H1 (cell line): ENCODE results near the gene SCPEP1.

Experiments used
- BRCA1 ChIP-seq: IDR thresholded peaks from 2 replicates; pipeline ENCODE4 v1.6.1; 2012; ENCODE audit warnings: low read depth, low read length, improper control_type of control experiment
- CBX8 ChIP-seq: fragments of 300-800, 300-1000 bp; sonication (generic); IDR thresholded peaks from 2 replicates; pipeline ENCODE4 v1.7.1; 2016; ENCODE audit warnings: low read depth, low read length, borderline replicate concordance
- CEBPB ChIP-seq: IDR thresholded peaks from 2 replicates; pipeline ENCODE4 v1.6.1; 2012; ENCODE audit warnings: low read depth, low read length
- CHD2 ChIP-seq: IDR thresholded peaks from 2 replicates; pipeline ENCODE4 v1.6.1; 2012; ENCODE audit warnings: low read length, improper control_type of control experiment
- CREB1 ChIP-seq: IDR thresholded peaks from 2 replicates; pipeline ENCODE4 v1.6.1; 2012; ENCODE audit warnings: inconsistent platforms
- JUN ChIP-seq: IDR thresholded peaks from 2 replicates; pipeline ENCODE4 v1.6.1; 2011; ENCODE audit warnings: low read depth, mild to moderate bottlenecking, improper control_type of control experiment, low read length
- TCF12 ChIP-seq: IDR thresholded peaks from 2 replicates; pipeline ENCODE4 v1.6.1; 2011; ENCODE audit warnings: low read depth, mild to moderate bottlenecking, low read length
- TF ChIP-seq, protein P1 (sequence below): IDR thresholded peaks from 2 replicates; pipeline ENCODE4 v1.6.1; 2012; ENCODE audit warnings: inconsistent platforms
- TF ChIP-seq, protein P2 (sequence below), 3 experiments: IDR thresholded peaks; 1 replicate in 2 of 3; 2 replicates in 1 of 3; pipeline versions ENCODE4 v1.5.1 to v1.6.1; 2011; ENCODE audit warnings: low read length in 3 of 3, mild to moderate bottlenecking in 3 of 3, inconsistent platforms in 2 of 3, low read depth in 1 of 3, moderate library complexity in 1 of 3; ENCODE audit not compliant: insufficient read depth in 1 of 3; ENCODE audit errors: control extremely low read depth in 1 of 3
- TF ChIP-seq, protein P3 (sequence below): IDR thresholded peaks from 2 replicates; pipeline ENCODE4 v1.6.1; 2012; ENCODE audit warnings: low read length, inconsistent platforms
- TF ChIP-seq, protein P4 (sequence below): IDR thresholded peaks from 2 replicates; pipeline ENCODE4 v1.6.1; 2011; ENCODE audit warnings: low read length, improper control_type of control experiment

DNA sequence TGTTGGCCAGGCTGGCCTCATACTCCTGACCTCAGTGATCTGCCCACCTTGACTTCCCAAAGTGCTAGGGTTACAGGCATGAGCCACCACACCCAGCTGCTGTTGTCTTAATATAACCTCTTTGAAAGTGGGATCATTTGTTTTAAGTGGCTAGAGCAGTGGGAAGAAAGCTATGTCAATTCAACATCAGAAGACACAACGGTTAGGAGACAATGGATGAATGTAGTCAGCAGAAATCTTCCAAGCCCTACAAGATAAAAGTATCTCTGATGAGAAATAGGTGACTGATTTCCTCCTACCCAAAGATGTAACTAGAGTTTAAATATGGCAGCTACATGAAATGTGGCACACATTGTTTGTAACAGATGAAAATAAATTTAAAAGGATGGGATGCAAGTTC lies 44.1 kb upstream of the SCPEP1 start:
- TF ChIP-seq, protein P1, sequence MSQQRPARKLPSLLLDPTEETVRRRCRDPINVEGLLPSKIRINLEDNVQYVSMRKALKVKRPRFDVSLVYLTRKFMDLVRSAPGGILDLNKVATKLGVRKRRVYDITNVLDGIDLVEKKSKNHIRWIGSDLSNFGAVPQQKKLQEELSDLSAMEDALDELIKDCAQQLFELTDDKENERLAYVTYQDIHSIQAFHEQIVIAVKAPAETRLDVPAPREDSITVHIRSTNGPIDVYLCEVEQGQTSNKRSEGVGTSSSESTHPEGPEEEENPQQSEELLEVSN: no peak
- TF ChIP-seq BRCA1 (no peak), CREB1 (no peak), JUN (no peak), TCF12 (no peak), CBX8 (no peak), CEBPB (no peak), CHD2 (no peak)
- TF ChIP-seq, protein P2, sequence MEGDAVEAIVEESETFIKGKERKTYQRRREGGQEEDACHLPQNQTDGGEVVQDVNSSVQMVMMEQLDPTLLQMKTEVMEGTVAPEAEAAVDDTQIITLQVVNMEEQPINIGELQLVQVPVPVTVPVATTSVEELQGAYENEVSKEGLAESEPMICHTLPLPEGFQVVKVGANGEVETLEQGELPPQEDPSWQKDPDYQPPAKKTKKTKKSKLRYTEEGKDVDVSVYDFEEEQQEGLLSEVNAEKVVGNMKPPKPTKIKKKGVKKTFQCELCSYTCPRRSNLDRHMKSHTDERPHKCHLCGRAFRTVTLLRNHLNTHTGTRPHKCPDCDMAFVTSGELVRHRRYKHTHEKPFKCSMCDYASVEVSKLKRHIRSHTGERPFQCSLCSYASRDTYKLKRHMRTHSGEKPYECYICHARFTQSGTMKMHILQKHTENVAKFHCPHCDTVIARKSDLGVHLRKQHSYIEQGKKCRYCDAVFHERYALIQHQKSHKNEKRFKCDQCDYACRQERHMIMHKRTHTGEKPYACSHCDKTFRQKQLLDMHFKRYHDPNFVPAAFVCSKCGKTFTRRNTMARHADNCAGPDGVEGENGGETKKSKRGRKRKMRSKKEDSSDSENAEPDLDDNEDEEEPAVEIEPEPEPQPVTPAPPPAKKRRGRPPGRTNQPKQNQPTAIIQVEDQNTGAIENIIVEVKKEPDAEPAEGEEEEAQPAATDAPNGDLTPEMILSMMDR (IDR thresholded peaks at IDR 0.05; ENCODE audit: control extremely low read depth in 1 of 3, insufficient read depth in 1 of 3, low read depth in 1 of 3, low read length in 3 of 3): no peak
- TF ChIP-seq, protein P3, sequence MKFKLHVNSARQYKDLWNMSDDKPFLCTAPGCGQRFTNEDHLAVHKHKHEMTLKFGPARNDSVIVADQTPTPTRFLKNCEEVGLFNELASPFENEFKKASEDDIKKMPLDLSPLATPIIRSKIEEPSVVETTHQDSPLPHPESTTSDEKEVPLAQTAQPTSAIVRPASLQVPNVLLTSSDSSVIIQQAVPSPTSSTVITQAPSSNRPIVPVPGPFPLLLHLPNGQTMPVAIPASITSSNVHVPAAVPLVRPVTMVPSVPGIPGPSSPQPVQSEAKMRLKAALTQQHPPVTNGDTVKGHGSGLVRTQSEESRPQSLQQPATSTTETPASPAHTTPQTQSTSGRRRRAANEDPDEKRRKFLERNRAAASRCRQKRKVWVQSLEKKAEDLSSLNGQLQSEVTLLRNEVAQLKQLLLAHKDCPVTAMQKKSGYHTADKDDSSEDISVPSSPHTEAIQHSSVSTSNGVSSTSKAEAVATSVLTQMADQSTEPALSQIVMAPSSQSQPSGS: no peak
- TF ChIP-seq, protein P4, sequence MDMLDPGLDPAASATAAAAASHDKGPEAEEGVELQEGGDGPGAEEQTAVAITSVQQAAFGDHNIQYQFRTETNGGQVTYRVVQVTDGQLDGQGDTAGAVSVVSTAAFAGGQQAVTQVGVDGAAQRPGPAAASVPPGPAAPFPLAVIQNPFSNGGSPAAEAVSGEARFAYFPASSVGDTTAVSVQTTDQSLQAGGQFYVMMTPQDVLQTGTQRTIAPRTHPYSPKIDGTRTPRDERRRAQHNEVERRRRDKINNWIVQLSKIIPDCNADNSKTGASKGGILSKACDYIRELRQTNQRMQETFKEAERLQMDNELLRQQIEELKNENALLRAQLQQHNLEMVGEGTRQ: no peak
